MCF 10A (cell line): ENCODE results near the gene TMEM213. TPM values are rescaled to one million over a fixed set of nuclear protein-coding genes. Genes with fewer than 3 reads are reported as not detected.

Experiments used
- Bru-seq: library from RNA; stranded (reverse); fragments of 400-500 nt; gene quantifications from one replicate; lab custom pipeline; 2021; lab: Mats Ljungman, UMichigan
- BruChase-seq, 2 experiments: library from RNA; stranded (reverse); fragments of 400-500 nt; gene quantifications; one replicate each; lab custom pipeline; 2021; lab: Mats Ljungman, UMichigan
- BruUV-seq: library from RNA; stranded (reverse); fragments of 400-500 nt; replicated peaks from 2 replicates; lab custom pipeline; 2021; lab: Mats Ljungman, UMichigan
- CTCF ChIA-PET: fragments of 300-600 bp; sonication (Branson Sonifier 250); formaldehyde crosslinking; extraction: SDS; loops from one replicate; lab custom pipeline; 2021; ENCODE audit warnings: antibody characterized with exemption, inconsistent platforms; lab: Yijun Ruan, JAX
- POLR2A ChIA-PET: fragments of 300-600, 350-650 bp; sonication (Branson Sonifier 250); formaldehyde crosslinking; extraction: SDS; loops from one replicate; lab custom pipeline; 2020; ENCODE audit warnings: antibody characterized with exemption, inconsistent platforms; lab: Yijun Ruan, JAX
- DNase-seq: peaks from one replicate; pipeline ENCODE4 v3.0.0-alpha.2; 2018; ENCODE audit not compliant: unreplicated experiment
- H3K27ac Mint-ChIP-seq: one replicate; pipeline ENCODE4 v1.8.0; 2022; ENCODE audit warnings: mild to moderate bottlenecking, low read depth, mixed read lengths; ENCODE audit not compliant: unreplicated experiment
- H3K27me3 Mint-ChIP-seq: one replicate; pipeline ENCODE4 v1.8.0; 2022; ENCODE audit warnings: mixed read lengths; ENCODE audit not compliant: insufficient read depth, unreplicated experiment
- H3K36me3 Mint-ChIP-seq: one replicate; pipeline ENCODE4 v1.8.0; 2022; ENCODE audit warnings: mild to moderate bottlenecking, moderate library complexity, mixed read lengths; ENCODE audit not compliant: insufficient read depth, unreplicated experiment
- H3K4me1 Mint-ChIP-seq: one replicate; pipeline ENCODE4 v1.8.0; 2022; ENCODE audit warnings: mixed read lengths; ENCODE audit not compliant: insufficient read depth, unreplicated experiment
- H3K4me3 Mint-ChIP-seq: one replicate; pipeline ENCODE4 v1.8.0; 2022; ENCODE audit warnings: mild to moderate bottlenecking, moderate library complexity, mixed read lengths; ENCODE audit not compliant: unreplicated experiment
- H3K9me3 Mint-ChIP-seq: one replicate; pipeline ENCODE4 v1.8.0; 2022; ENCODE audit warnings: mixed read lengths; ENCODE audit not compliant: unreplicated experiment
- intact Hi-C: fragments of 100-400 bp; cut with micrococcal nuclease; formaldehyde crosslinking; loops from 2 replicates; pipeline ENCODE4 v1.14.1; 2022
- long read RNA-seq: library from polyadenylated mRNA; stranded (forward); transcript quantifications from one replicate; pipeline ENCODE4 v2.0.0, GENCODE V29; 2022
- total RNA-seq: library from RNA; stranded (reverse); gene quantifications from 2 replicates; pipeline ENCODE4 v1.2.3, GENCODE V29; 2022
- TF ChIP-seq, protein P1 (sequence below): fragments of 200-600 bp; IDR thresholded peaks from one replicate; pipeline ENCODE4 v1.8.0; 2022; ENCODE audit warnings: antibody characterized with exemption, mild to moderate bottlenecking; ENCODE audit not compliant: unreplicated experiment

The TMEM213 gene, protein sequence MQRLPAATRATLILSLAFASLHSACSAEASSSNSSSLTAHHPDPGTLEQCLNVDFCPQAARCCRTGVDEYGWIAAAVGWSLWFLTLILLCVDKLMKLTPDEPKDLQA
- total RNA-seq (not detected in 2 replicates), Bru-seq, nascent RNA (not detected), BruChase-seq, experiment 1, labeled RNA remaining after a 6-hour chase (not detected), BruChase-seq, experiment 2, labeled RNA remaining after a 2-hour chase (not detected)
- long read RNA-seq, result 0 reads

DNA sequence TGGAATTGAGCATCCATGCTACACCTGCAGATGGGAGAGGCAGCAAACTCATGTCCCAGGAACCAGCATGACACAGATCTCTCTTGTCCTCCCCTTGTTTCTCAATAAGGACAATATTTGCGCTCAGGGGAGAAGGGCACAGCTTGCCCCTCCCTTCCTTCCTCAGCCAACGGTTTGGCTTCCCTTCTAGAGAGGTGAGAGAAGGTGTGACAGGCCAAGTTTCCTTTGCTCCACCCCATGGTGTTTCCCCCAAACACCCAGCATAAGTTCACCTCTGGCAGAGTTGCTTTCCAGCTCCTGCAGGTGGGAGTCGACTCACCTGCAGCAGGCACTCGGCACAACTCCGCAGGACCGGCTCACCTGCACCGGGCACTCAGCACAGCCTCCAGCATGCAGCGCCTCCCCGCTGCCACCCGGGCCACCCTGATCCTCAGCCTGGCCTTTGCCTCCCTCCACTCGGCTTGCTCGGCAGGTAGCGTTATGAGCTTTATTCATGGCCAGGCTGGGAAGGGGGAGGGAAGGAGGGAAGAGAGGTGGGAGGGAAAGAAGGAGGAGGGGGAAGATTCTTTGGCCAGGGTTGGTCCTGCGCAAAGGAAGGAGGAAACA lies at the start of gene TMEM213, which contains the start of gene ATP6V0A4:
TMEM213 (plus strand) TSS at position 280 of the 606 bp plus-strand sequence; CDS start at position 391, 111 bp downstream.
ATP6V0A4 (minus strand) TSS at position 482 of the 606 bp plus-strand sequence. CDS start 26,949 bp downstream, outside the sequence.
- ChIA-PET CTCF (no interaction called here), POLR2A (no interaction called here)
- DNase-seq, result no peak
- TF ChIP-seq, protein P1, sequence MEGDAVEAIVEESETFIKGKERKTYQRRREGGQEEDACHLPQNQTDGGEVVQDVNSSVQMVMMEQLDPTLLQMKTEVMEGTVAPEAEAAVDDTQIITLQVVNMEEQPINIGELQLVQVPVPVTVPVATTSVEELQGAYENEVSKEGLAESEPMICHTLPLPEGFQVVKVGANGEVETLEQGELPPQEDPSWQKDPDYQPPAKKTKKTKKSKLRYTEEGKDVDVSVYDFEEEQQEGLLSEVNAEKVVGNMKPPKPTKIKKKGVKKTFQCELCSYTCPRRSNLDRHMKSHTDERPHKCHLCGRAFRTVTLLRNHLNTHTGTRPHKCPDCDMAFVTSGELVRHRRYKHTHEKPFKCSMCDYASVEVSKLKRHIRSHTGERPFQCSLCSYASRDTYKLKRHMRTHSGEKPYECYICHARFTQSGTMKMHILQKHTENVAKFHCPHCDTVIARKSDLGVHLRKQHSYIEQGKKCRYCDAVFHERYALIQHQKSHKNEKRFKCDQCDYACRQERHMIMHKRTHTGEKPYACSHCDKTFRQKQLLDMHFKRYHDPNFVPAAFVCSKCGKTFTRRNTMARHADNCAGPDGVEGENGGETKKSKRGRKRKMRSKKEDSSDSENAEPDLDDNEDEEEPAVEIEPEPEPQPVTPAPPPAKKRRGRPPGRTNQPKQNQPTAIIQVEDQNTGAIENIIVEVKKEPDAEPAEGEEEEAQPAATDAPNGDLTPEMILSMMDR, result no peak
- Mint-ChIP-seq H3K27me3 (no peaks in the 10 kb centered on the region), H3K4me1 (no peaks in the 10 kb centered on the region), H3K4me3 (no peak within 1 kb of the TSS), H3K36me3 (no peaks in the 10 kb centered on the region), H3K9me3 (no peaks in the 10 kb centered on the region), H3K27ac (no peak within 1 kb of the TSS)
- intact Hi-C loops, result no loop called here
- BruUV-seq, result no TSS peak

DNA sequence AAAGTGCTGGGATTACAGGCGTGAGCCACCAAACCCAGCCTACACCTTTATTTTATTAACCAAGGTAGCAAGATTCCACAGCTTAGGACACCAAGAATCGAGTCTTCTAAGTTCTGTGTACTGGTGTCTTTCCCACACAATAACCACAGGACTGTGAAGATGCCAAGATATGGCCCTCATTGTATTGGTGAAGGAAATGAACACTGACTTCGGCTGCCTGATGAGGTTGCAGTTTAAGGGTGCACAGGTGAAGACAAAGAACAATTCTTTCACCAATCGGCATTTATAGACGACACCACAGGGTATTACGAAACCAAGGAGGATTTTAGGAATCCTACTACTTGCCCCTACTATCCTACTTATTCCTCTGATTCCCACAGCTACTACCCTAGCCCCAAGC lies 49.1 kb upstream of the TMEM213 start:
- CTCF ChIA-PET, result interaction anchor here (0.7 to 1.8 kb wide), 2 partner anchors 10 to 606 kb away, joined by 3 to 11 read pairs; no protein-coding TSS in a partner anchor
- intact Hi-C loops, result no loop called here
- no peaks in the 10 kb centered on the region for H3K9me3 Mint-ChIP-seq
- no TSS peak for BruUV-seq
- POLR2A ChIA-PET, result interaction anchor here (0.6 kb wide), 1 partner anchor 10 kb away, joined by 3 read pairs; no protein-coding TSS in a partner anchor
- H3K4me3 Mint-ChIP-seq, result no peak overlapping the region
- no peaks in the 10 kb centered on the region for H3K36me3 Mint-ChIP-seq
- no peaks in the 10 kb centered on the region for H3K27me3 Mint-ChIP-seq
- no peak for DNase-seq
- TF ChIP-seq, protein P1, result no peak
- peaks cover 9% of the 10 kb centered on the region for H3K4me1 Mint-ChIP-seq
- H3K27ac Mint-ChIP-seq, result no peak overlapping the region

DNA sequence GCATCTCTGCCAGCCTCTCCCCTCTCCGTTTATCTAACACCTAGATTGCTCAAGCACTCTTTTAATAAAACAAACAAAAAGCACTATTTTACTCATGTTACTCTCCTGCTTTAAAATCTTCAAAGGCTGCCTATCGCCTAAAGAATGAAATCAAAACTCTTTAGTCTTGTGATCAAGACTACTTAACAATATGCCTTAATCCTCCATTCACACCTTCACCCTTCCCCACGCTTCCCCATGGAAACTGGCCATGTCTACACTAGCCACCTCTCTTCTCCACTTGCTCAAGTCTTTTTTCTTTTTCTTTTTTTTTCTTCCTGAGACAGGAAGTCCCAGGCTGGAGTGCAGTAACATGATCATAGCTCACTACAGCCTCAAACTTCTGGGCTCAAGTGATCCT lies 47.8 kb upstream of the TMEM213 start:
- intact Hi-C loops, result no loop called here
- TF ChIP-seq, protein P1, result no peak
- no peaks in the 10 kb centered on the region for H3K27me3 Mint-ChIP-seq
- ChIA-PET POLR2A (no interaction called here), CTCF (interaction anchor here (0.9 kb wide), 2 partner anchors 11 to 1094 kb away, joined by 3 to 5 read pairs; no protein-coding TSS in a partner anchor)
- H3K27ac Mint-ChIP-seq, result peak overlapping the region; percentile 21
- H3K4me3 Mint-ChIP-seq, result no peak overlapping the region
- no TSS peak for BruUV-seq
- peaks cover 9% of the 10 kb centered on the region for H3K4me1 Mint-ChIP-seq
- no peaks in the 10 kb centered on the region for H3K36me3 Mint-ChIP-seq
- DNase-seq, result no peak
- H3K9me3 Mint-ChIP-seq, result no peaks in the 10 kb centered on the region

DNA sequence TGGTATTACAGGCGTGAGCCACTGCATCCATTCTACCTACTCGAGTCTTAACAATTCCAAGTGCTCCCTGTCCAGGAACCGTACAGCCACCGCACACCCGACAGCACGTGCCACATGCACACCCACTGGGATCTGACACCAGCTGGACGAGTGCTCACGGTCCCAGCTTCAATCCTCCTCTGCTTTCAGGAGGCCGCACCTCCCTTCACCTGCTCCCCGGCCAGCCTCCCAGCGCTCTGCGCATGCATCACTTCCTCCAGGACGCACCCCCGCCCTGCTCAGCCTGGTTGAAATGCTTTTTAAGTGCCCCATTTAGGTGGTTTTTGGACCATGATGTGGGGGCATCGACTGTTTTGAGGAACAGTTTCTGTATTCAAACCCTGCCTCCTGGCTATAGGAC lies 47.3 kb upstream of the TMEM213 start:
- Mint-ChIP-seq H3K4me3 (no peak overlapping the region), H3K27ac (peak overlapping the region; percentile 21), H3K36me3 (no peaks in the 10 kb centered on the region), H3K9me3 (no peaks in the 10 kb centered on the region), H3K27me3 (no peaks in the 10 kb centered on the region), H3K4me1 (peaks cover 9% of the 10 kb centered on the region)
- ChIA-PET POLR2A (no interaction called here), CTCF (interaction anchor here (0.9 kb wide), 1 partner anchor 1094 kb away, joined by 5 read pairs; no protein-coding TSS in a partner anchor)
- intact Hi-C loops, result no loop called here
- BruUV-seq, result no TSS peak
- TF ChIP-seq, protein P1, result no peak
- DNase-seq, result no peak
